Cerebellar nuclear complex (tissue), 1 donor: ENCODE data around the gene RNU6-1.

ENCODE experiments used
- DNase-seq, 2 experiments: peaks; one replicate each; lab custom pipeline; 2025; lab: John Stamatoyannopoulos, UW

Gene RNU6-1

DNA sequence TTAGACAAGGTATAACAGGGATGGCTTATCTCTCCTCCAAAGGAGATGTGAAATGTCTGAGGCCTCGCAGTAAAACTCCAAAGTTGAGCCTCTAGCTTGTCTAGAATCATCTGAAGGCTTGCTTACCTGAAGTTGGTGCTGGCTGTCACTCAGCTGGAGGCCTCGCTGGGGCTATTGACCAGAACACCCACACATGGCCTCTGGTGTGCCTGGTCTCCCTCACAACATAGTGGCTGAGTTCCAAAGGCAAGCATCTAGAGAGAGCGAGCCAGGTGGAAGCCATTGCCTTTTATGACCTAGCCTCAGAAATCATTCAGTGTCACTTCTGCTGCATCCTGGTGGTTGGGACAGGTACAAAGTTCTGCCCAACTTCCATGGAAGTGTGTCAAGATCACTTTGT is 17.4 kb upstream of the RNU6-1 start:
- DNase-seq: no peak

DNA sequence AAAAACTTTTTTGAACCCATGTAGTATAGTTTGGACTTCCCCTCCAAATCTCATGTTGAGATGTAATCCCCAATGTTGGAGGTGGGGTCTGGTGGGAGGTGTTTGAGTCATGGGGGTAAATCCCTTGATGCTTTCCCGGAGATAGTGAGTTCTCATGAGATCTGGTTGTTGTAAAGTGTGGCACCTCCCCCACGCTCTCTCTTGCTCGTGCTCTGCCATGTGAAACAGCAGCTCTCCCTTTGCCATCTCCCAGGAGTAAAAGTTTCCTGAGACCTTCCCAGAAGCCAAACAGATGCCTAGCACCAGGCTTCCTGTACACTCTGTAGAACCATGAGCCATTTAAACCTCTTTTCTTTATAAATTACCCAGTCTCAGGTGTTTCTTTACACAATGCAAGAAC is 16.0 kb upstream of the RNU6-1 start:
- DNase-seq: no peak

GRCh38 chr15:67854358-67854757 is 14.5 kb upstream of the RNU6-1 start:
- DNase-seq: no peak

- DNase-seq: no peak
Measured at GRCh38 chr15:67853454-67853853, 13.6 kb upstream of the RNU6-1 start.

- DNase-seq: no peak
Measured at GRCh38 chr15:67852418-67852817, 12.6 kb upstream of the RNU6-1 start.

GRCh38 chr15:67850994-67851571 is 11.2 kb upstream of the RNU6-1 start:
- DNase-seq: no peak

DNA sequence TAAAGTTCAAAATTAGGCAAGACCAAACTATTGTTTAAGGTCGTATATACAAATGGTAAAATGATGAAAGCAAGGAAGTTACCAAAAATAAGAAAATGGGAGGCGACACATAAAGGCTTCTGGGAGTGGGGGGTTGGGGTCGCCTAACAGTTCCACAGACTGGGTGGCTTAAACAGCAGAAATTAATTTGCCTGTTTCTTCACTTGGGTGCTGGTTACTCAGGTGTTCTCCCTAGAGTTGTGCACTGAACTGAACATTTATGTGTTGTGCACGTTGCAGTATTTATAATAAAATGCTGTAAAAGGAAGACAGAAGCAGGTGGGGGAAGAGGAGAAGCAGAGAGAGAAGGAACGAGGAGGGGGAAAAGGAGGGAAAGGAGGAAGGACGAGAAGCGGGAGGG is 10.5 kb upstream of the RNU6-1 start:
- no peak for DNase-seq

DNA sequence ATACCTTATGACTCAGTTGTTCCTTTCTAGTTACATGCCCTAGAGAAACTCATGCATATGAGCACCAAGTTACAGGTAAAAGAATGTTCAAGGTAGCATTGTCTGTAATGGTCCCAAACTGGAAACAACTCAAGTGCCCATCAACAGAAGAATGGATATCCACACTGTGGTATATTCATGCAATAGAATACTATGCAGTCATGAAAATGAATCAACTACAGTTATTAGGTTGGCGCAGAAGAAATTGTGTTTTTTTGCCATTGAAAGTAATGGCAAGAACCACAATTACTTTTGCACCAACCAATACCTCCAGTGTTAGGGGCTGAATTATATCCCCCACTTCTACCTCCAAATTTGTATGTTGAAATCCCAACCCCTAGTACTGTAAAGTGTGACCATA is 9.7 kb upstream of the RNU6-1 start:
- no peak for DNase-seq

- DNase-seq: no peak
Measured at GRCh38 chr15:67845974-67846373, 6.1 kb upstream of the RNU6-1 start.

DNA sequence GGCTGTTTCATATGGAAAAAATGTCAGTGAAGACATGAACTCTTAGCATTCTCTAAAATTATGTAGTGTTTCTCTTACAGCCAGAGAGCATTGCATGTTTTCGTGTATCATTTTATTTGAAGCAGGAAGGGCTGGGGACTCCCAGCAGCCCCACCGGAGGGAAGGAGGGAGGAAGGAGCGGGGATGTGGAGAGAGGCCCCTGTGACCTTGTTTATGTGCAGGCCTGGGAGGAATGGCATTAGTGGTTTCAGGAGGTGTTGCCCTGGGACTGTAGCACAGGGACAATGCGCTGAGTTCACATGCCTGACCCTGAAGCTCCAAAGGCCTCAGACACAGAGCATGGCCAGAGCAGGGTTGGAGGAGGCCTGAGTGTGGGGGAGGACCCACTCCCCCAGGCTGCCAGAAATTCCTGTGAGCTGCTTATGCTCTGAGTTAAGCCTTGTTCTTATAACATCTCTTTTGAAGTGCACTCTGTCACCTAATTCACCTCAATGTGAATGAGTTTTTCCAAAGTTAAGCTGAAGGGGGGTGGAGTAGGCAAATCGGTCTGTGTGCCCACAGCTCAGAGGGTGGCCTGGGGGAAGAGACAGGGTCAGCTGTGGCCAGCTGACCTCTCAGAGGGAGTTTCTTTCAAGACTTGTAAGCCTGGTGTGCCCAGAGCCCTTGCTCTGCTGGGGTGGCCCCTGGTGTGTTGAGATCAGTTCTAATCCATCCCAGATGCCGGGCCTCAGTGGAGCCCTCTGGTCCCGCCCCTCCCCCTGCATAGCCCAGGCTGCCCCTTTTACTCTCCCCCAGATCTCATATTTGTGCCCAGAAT is 3.9 kb upstream of the RNU6-1 start:
- DNase-seq: no peak

- no peak for DNase-seq
Measured at GRCh38 chr15:67843092-67843501, 3.3 kb upstream of the RNU6-1 start.

GRCh38 chr15:67841513-67841762 is 1.6 kb upstream of the RNU6-1 start:
- DNase-seq: no peak

DNA sequence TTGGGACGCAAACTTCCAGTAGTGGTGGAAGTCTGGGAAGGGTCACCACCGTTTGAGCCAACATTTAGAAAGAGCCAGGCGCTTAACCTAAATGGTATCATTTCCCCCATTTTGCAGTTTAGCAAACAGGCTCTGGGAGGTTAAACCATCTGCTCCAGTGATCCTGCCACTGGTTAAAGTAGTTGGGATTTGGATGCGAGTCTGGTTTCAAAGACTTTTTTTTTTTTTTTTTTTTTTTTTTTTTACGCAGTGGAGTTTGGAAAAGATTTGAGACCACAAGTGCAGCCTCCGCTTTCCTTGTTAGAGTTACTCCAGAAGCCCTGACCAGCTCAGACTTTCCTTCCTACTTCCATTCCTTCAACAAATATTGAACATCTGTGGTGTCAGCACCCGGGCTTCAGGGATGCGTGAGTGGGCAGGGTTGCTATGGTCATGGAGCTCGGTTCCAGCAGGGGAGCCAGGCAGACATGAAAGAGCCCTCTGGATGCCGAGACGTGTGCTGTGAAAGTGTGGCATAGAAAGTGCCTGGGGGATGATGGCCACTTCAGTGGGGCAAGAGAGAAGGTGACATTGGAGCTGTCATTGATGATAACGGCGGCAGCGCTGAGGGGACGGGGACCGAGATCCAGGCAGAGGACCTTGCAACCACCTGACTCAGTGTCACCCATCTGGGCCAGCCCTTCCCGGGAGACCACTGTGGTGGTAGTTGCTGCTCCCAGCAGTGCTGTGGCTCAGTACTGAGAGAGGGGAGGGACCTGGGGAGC is 1.1 kb upstream of the RNU6-1 start:
- DNase-seq: no peak

GRCh38 chr15:67839499-67839928 is 331 bp downstream of the RNU6-1 start:
- DNase-seq: peak in 1 of 2 experiments; percentile 54

DNA sequence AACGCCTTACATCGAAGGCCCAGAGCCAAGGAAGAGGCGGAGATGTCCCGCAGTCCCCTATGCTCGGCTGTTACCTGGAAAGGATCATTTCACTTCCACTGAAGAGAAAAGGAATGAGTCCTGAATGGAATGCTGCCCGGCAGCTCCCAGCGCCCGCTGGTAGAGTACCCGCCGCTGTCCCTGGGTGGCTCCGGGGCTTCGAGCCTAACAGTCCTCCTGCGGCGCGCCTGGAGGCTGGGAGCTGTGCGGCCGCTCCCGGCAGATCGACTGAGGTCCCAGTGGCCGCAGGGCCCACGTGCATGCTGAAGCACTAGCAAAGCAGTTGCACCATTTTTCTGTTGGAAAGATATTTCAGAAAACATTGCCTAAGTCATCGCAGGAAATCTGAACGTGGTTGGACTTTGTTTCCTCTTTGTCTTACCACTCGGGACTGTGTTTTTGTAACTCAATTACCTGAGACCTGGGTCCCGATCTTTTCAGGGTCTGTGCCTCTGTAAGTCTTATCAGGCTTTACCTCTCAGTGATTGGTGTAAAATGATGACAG is 984 bp downstream of the RNU6-1 start:
- peak in 1 of 2 experiments; percentile 38 for DNase-seq

DNA sequence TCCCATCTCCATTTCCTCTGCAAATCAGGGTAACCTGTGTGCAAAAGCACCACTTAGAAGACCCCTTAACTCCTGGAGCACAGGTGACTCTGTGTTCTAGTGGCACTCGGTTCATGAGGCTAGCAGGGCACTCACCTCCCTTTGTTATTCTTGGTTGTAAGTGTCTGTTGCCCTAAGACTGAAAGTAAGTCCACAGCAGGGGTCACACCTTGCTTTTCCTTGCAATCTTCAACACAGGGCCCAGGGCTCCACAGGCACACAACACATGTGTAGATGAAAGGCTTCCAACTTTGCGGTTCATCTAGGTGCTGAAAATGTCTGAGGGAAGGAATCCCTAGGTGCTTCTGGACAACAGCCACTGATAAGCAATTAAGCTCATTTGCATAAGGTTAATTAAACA is 2.9 kb downstream of the RNU6-1 start:
- no peak for DNase-seq

DNA sequence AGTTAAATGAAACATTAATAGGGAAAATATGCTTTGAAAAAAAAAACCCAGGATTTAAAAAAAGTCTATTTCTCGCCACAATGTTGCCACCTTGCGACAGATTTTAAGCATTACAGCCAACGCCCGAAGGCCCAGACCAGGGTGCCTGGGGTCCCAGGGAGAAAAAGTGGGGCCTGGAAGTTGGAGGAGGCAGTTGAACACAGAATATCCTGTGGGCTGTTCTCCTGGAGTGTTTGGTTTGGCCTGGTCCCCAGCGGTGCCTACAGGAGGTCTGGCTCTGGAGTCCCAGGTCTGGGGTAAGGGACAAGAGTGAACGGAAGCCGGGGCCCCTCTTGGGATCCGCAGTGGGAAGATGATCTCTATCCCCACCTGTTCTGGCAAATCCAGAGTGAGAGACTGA is 3.4 kb downstream of the RNU6-1 start:
- no peak for DNase-seq

- DNase-seq: no peak
Measured at GRCh38 chr15:67836134-67836455, 3.8 kb downstream of the RNU6-1 start.

DNA sequence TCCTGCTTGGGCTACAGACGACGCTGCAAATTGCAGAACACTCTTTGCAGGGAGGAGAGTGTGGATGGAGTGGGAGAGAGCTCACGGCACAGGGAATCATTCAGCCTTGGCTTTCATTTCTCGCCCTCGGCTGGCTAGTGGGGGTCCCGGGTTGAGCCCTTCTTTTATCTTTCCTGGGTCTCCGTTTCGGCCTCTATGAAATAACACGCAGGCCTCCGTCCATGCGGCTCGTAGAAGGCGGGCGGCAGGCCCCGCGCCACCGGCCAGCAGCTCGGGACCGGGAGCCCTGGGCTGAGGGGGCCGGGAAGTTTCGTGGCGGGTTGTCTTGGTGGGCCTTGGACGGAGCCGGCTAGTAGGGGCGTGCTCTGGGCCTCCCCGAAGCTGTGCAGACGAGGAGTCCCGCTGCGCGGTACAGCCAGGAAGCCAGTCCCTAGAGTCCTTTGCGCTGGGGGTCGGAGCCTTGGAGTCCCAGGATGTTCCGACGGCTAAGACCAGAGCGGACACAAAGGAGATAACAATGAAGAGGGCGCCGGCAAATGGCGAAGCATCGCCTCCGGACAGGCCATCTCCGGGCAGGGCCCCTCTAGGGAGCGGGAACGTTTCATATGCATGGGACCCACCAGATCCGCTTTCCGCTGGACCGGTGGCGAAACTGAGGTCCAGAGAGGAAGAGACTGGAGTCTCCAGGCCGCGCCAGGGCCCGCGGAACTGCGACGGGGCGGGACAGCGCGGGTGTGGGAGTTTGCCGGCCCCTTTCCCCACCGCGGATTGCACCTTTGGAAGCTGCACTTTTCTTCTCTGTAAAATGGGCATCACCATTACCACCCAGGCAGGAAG is 4.3 kb downstream of the RNU6-1 start:
- DNase-seq: no peak

- no peak for DNase-seq
Measured at GRCh38 chr15:67834581-67835296, 5.1 kb downstream of the RNU6-1 start.

DNA sequence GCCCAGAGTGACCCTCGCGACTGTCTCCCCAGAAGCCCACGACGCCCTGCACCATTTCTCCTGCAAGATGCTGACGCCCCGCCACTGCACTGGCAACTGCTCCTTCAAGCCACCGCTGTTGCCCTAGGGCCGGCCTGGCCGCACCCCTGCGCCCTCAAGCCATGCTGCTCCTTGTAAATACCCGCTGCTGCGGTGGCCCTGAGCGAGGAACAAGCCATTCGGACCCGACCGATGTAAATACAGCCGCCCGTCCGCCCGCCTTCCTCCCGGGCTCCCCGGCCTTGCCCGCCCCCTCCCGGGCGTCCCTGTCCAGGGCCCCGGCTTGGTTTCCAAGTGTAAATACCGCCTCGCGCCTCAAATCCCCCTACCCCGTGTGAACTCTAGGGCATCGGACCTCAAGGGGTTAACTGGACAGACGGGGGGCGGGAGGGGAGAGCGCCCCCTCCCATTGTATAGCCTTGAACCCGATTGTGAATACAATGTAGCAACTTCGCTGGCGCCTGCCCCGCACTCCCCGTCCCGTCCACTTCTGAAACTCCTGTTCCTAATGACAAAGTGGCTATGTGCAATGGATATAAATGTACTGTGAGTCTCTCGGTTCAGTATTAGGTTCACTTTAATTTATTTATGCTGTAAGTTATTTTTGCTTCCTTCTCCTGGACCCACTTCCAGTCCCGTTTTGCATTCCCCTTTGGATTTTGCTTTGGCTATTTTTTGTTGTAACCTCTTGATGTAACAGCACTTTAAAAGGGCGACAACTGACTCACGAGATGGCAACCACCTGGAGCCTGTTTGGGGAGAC is 5.9 kb downstream of the RNU6-1 start:
- DNase-seq: no peak
